Adrenal gland (tissue), 5 donors: ENCODE measurements around the gene KDM7A.

Source experiments
- CTCF ChIP-seq, 6 experiments: fragments of 450-650 bp in 4 of 6; fragments of 200-600 bp in 2 of 6; sonication (generic) in 1 of 6; IDR thresholded peaks; 1 replicate in 5 of 6; 2 replicates in 1 of 6; pipeline versions ENCODE4 v1.5.1 to v1.8.0; 2016 to 2021; ENCODE audit warnings: antibody characterized with exemption in 6 of 6, mild to moderate bottlenecking in 2 of 6, moderate library complexity in 1 of 6
- POLR2A ChIP-seq, 2 donors: fragments of 450-650 bp; IDR thresholded peaks; one replicate each; pipeline ENCODE4 v1.6.1; 2017; ENCODE audit warnings: antibody characterized with exemption in 2 of 2, mild to moderate bottlenecking in 2 of 2, moderate library complexity in 1 of 2
- donor health status: DM: no; HTN: no; CAD: no.

DNA sequence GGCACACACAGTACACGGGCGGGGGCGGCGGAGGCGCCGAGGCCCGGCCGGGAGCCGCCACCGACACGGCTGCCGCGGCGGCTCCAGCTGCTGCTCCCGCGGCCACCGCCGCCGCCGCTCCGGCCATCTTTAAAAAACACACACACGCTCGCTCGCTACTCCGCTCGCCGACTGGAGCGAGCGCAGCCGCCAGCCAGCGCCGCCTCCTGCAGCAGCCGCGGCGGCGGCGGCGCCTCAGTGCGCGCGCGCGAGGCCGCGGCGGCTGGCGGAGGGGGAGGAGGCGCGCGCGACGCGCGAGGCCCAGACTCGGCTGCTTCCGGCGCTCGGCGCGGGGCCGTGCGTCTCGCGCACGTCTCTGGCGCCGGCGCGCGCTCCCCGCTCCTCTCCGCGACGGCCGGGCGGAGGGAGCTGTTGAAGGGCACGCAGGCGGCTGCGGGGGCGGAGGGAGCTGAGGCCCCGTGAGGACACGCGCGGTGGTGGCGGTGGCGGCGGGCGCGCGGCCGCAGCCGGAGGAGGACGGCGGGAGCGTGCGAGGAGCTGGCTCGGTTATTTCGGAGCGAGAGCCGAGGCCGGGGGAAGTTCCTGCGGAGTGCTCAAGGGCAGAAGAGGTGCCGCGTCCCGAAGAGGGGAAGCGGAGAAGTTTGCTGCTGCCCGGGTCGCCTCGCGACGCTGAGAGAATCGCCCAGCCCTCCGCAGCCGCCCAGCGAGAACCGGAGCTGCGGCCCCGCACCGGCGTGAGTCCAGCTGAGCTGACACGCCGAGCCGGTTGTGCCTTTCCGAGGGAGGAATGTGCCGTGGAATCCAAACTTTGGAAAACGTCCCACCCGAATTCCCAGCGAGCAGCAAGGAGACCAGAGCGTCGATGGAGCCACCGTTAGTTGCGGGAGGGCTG, at the start of gene KDM7A:
- TF ChIP-seq CTCF (IDR thresholded peaks at IDR 0.05) (peak in 1 of 6 experiments; percentile 17), POLR2A (IDR thresholded peaks at IDR 0.05) (peak; percentile 87 to 89)
